ENCODE results near the gene PHACTR3.

The PHACTR3 gene

DNA sequence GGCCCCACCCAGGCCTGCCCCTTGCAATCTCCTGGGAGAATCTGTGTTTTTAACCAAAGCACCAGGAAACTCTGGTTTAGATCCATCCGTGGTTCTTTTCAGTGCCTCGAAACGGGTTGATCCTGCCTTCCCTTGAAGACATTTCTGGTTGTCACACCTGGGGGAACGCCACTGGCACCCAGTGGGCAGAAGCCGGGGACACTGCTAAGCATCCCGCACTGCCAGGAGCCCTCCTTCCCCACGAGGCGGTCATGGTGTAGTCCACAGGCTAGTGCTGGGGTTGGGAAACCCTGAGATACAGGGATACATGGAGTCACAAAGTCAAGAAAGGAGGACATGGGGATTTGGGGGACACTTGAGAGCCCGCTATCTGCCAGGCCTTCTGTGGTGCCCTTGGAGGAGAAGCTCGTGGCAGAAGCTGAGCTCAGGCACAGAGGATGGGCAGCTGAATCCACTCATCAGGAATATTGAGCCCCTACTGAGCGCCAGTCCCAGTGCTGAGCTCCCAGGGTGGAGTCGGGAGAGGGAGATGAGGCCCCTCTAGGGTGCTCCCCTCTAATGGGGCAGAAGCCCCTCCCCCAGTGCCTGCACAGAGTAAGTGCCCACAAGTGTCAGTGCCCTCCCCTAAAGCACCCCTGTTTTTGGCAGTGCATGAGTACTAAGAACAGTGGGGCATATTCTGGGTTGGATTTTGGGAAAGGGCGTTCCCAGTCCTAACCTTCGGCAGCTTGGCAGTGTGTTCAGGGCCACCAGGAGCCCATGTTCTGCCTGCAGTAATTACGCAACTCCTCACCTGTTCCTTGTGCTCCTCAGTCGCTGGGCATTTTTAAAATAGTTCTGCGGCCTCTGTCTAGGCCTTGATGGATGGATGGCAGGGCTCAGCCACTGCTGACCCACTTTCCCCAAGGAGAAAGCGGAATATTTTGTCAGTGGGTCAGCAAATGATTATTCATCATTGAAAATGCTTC is 25.6 kb upstream of the PHACTR3 start:
- Mint-ChIP-seq H3K27ac (no peak overlapping the region), H3K4me3 (no peak overlapping the region), H3K9me3 (no peaks in the 10 kb centered on the region), H3K27me3 (peaks cover 26% of the 10 kb centered on the region), H3K36me3 (no peaks in the 10 kb centered on the region), H3K4me1 (no peaks in the 10 kb centered on the region)
- ATAC-seq (ENCODE audit: low read depth) (no peak), DNase-seq (ENCODE audit: low spot score in 2 of 2) (no peak)

DNA sequence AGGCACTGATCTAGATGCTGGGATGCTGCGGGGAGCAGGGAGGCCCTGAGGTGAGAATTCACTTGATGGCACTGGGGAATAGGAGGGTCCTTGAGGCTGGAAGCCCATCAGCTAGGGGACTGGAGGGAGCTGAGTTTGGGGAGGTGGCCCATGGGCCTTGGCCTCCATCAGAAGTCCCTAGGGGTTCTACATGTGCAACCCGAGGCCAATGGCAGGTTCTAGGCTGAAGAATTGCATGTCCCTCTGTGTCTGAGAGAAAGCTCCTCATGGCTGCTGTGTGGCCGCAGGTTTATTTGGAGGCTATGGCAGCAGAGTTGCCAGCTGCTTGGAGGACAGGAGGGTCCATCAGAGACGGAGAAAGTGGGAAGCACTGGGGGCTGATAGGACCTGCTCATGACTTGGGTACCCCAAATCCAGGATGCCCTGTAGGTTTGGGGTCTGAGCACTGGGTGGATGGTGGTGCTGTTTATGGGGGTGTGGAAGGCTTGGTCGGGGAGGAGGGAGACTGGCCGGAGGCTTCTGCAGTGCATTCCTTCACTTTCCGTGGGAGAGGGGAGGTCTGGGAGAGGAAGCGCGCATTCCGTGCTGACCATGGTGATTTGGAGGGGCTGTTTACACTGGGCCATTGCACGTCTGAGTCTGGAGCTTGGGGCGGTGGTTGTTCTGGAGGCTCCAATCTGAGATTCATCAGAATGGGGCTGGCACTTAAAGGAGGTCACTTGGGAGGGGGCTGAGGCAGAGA is 24.8 kb upstream of the PHACTR3 start:
- ATAC-seq (ENCODE audit: low read depth) (no peak), DNase-seq (ENCODE audit: low spot score in 2 of 2) (no peak)
- no peaks in the 10 kb centered on the region for H3K4me1 Mint-ChIP-seq
- no peaks in the 10 kb centered on the region for H3K36me3 Mint-ChIP-seq
- no peak overlapping the region for H3K27ac Mint-ChIP-seq
- no peak overlapping the region for H3K4me3 Mint-ChIP-seq
- H3K9me3 Mint-ChIP-seq, result no peaks in the 10 kb centered on the region
- H3K27me3 Mint-ChIP-seq, result peaks cover 26% of the 10 kb centered on the region

DNA sequence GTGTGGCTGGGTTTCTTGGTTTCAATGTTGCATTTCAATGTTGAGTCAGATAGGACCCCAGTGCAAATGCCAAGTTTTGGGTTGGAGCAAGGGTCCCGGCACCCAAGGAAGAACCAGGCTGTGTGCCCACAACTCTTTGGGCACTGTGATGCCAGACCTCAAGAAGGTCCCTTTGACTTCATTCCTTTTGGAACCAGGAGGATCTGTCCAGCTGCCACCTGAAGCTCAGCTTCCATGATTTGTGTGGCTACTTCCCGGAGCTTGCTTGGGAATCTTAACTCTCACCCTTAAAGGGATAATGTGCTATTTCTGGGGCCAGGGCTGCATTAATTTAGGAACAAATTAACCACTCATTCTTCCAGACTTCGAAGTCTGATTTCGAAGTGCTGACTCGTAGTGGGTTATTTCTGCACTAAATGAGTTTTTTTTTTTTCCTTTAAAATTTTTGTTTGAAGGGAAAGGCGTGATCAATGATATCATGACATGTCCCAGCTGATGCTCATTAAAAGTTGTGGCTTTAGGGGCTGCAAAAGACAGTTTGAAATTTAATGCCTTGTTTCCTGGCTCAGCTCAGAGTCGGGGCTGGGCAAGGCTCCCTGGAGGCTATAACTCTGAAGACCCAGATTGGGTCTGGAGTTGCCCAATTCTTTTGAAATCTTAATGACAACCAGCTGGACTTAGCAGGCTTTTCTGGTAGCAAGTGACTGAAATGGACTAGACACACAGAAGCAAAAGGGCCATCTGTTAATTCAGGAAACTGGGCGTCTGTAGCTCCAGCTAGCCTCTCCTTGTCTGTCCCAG is 24.0 kb upstream of the PHACTR3 start:
- ATAC-seq (ENCODE audit: low read depth) (no peak), DNase-seq (ENCODE audit: low spot score in 2 of 2) (no peak)
- Mint-ChIP-seq H3K9me3 (no peaks in the 10 kb centered on the region), H3K36me3 (no peaks in the 10 kb centered on the region), H3K4me1 (no peaks in the 10 kb centered on the region), H3K4me3 (no peak overlapping the region), H3K27me3 (peaks cover 26% of the 10 kb centered on the region), H3K27ac (no peak overlapping the region)

DNA sequence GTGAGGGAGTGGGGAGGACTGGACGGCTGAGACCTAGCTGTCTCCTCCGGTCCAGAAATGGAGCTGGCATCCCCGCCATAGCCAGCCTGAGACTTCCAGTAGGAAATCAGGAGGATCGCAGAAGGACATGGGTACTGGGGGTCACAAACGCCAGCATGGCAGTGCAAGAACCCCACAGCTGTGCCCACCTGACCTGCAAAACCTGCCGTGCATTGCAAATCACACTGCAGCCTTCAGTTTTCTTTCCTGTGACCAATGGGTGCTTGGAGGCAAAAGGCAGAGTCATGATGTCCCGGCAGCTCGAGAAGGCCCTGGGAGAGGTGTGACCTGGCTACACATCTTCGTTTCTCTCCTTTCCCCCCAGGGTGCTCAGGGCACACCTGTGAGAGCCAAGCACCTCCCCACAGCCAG is 23.3 kb upstream of the PHACTR3 start:
- ATAC-seq (ENCODE audit: low read depth), result no peak
- no peak for DNase-seq (ENCODE audit: low spot score in 2 of 2)
- no peaks in the 10 kb centered on the region for H3K9me3 Mint-ChIP-seq
- H3K4me3 Mint-ChIP-seq, result no peak overlapping the region
- H3K4me1 Mint-ChIP-seq, result no peaks in the 10 kb centered on the region
- H3K27me3 Mint-ChIP-seq, result peaks cover 22% of the 10 kb centered on the region
- H3K27ac Mint-ChIP-seq, result no peak overlapping the region
- H3K36me3 Mint-ChIP-seq, result no peaks in the 10 kb centered on the region

DNA sequence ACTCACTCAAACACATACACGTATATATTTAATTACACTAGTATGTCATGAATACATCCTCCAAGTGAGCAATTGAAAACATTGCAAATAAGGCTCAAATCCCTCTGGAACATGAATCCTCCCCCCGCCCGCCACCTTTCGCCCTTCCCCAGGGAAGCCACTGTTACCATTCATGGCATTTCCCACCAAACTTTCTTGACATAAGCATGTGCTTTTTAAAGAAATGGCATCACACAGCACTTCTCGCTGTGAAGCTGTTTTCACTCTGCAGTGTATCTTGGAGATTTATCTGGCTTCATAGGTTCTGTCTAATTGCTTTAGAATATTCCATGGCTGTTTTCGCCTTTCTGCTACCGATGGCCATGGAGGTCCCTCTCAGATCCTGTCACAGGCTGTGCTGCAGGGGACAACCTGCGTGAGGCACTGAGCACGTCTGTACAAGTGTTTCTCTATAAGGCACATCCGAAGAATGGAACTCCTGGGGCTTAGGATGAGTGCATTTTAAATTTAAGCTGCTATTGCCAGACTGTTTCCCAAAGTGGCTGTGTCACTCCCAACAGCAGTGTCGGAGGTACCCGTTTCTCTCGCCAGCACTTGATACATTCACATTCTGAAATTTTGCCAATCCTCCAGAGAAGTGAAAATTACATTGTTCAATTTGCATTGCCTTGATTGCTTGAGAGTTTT is 22.2 kb upstream of the PHACTR3 start:
- ATAC-seq (ENCODE audit: low read depth), result no peak
- peaks cover 18% of the 10 kb centered on the region for H3K27me3 Mint-ChIP-seq
- H3K27ac Mint-ChIP-seq, result no peak overlapping the region
- no peaks in the 10 kb centered on the region for H3K4me1 Mint-ChIP-seq
- DNase-seq (ENCODE audit: low spot score in 2 of 2), result no peak
- H3K4me3 Mint-ChIP-seq, result no peak overlapping the region
- H3K9me3 Mint-ChIP-seq, result no peaks in the 10 kb centered on the region
- no peaks in the 10 kb centered on the region for H3K36me3 Mint-ChIP-seq

DNA sequence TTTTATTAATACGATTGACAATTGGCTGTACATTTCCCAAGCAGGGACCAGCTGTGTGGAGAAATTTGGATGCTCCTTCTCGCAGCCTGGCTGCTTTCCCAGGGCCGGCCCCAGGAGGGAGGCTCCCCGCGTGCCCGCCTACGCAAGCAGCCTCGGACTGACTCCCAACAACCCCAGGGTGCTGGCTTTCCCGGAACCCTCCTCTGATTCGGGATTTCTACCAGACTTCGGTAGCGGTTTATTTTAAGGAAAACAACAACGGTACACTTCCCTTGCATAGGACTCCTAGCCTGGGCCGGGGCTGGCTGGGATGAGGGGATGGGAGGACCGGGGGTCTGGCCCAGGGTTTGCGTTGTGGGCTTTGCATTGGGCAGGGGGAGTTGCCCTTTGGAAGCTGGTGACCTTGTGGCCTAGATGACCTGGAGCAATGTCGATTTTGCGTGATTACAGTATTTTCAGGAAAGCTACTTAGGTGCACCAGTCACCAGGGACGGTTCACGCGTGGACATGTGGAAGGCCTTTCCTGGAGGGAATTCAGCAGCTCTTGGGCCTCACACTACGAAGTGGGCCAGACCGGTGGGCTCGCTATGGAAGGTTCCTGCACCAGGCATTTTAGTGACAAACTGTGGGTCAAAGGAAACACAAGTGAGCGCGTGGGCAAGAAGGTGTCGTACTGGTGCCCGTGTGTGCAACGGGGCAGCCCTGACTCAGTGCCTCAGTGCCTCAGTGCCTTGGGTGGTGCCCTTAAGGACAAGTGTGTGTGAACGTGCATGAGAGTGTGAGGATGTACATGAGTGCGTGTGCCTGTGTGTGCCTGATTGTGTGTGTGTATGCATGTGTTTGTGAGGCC is 20.7 kb upstream of the PHACTR3 start:
- DNase-seq (ENCODE audit: low spot score in 2 of 2), result no peak
- H3K27ac Mint-ChIP-seq, result no peak overlapping the region
- no peaks in the 10 kb centered on the region for H3K36me3 Mint-ChIP-seq
- ATAC-seq (ENCODE audit: low read depth), result no peak
- peaks cover 14% of the 10 kb centered on the region for H3K27me3 Mint-ChIP-seq
- no peaks in the 10 kb centered on the region for H3K9me3 Mint-ChIP-seq
- no peak overlapping the region for H3K4me3 Mint-ChIP-seq
- H3K4me1 Mint-ChIP-seq, result no peaks in the 10 kb centered on the region

DNA sequence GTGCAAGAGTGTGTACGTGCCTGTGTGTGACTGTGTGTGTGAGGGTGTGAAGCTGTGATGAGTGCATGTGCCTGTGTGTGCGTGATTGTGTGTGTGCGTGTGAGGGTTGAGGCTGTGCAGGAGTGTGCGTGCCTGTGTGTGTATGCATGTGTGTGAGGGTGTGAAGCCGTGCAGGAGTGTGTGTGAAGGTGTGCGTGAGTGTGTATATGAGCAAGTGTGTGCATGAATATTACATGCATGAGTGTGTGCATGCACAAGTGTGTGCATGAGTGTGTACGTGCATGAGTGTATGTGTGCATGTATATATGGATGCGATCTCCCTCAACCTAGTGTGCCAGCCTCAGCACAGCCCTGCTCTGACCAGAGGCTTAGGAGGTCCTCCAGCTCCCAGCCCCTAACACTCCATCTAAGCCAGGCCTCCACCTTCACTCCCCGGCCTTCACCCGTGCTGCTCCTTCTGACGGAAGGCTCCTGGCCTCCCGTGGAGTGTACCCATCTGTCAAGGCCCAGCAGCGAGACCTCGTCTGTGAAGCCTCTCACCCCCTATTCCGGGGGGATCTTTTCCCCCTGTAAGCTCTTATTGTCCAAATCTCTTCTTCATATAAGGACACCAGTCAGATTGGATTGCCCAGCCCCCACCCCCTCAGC is 19.9 kb upstream of the PHACTR3 start:
- H3K4me1 Mint-ChIP-seq, result no peaks in the 10 kb centered on the region
- no peaks in the 10 kb centered on the region for H3K9me3 Mint-ChIP-seq
- no peaks in the 10 kb centered on the region for H3K36me3 Mint-ChIP-seq
- no peak overlapping the region for H3K4me3 Mint-ChIP-seq
- H3K27me3 Mint-ChIP-seq, result peaks cover 10% of the 10 kb centered on the region
- ATAC-seq (ENCODE audit: low read depth), result no peak
- H3K27ac Mint-ChIP-seq, result no peak overlapping the region
- DNase-seq (ENCODE audit: low spot score in 2 of 2), result no peak

DNA sequence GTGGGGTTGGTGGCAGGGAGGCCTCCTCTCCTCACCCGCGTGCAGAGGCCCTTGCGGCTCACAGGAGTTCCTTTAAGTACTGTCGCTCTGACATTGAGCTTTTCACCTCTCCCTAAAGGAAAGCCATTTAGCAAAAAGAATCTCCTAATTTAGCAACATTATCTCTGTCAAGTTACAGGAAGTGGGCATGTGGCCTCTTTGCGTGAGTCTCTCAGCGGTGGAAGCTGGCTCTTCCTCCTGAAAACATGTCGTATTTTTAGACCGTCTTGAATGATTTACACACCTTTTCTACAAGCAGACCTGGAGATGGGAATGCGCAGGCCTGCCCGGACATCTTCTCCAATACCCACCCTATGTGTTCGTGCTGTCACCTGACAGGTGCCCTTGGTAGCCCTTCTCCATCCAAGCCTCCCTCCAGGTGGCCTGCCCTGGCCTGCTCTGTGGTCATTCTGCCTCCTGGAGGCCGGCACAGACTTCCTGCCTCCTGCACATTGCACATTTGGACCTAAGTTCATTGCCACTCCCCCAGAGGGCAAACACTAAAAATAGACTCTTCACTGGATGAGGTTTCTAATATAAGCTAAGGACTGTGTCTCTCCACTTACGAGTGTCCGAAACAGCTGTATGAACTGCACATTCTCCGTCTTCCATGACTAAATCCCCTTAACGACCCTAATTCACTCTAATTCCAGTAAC is 18.5 kb upstream of the PHACTR3 start:
- Mint-ChIP-seq H3K27ac (no peak overlapping the region), H3K9me3 (no peaks in the 10 kb centered on the region), H3K36me3 (no peaks in the 10 kb centered on the region), H3K4me1 (no peaks in the 10 kb centered on the region), H3K27me3 (peaks cover 4% of the 10 kb centered on the region), H3K4me3 (no peak overlapping the region)
- DNase-seq (ENCODE audit: low spot score in 2 of 2) (no peak), ATAC-seq (ENCODE audit: low read depth) (no peak)

DNA sequence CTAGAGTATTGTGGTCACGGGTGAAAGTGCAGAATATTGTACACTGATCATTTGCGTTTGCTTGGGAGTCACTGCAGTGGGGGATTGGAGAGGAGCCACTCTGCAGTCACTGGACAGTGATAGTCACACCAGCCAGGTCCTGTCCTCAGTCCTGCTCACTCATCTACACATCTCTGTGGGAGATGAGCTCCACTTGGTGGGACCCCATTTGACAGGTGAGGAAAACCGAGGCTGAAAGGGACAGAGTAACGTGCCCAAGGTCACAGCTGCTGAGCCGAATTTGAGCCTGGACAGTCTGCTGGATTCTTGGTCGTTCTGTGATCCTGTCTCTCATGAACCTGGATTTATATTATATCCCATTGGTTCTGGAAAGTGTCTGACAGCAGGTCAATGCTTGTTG is 17.7 kb upstream of the PHACTR3 start:
- Mint-ChIP-seq H3K27me3 (peaks cover 2% of the 10 kb centered on the region), H3K27ac (no peak overlapping the region), H3K9me3 (no peaks in the 10 kb centered on the region), H3K36me3 (no peaks in the 10 kb centered on the region), H3K4me1 (no peaks in the 10 kb centered on the region), H3K4me3 (no peak overlapping the region)
- ATAC-seq (ENCODE audit: low read depth) (no peak), DNase-seq (ENCODE audit: low spot score in 2 of 2) (no peak)

DNA sequence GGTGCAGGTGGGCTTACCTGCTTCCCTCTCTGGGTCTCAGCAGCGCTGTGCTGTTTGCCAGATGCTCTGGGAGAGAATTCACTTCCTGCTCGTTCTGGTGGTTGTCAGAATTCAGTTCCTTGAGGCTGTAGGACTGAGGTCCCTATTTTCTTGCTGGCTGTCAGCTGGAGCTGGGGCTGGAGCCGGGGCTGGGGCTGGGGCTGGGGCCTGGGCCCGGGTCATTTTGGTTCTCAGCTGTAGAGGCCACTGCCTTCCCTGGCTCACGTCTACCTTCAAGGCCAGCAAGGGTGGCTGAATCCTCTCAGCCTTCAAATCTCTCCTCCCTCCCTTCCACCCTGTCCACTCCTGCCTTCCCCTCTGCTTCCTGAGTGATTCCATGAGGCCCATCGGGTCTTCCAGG is 16.8 kb upstream of the PHACTR3 start:
- H3K9me3 Mint-ChIP-seq, result no peaks in the 10 kb centered on the region
- DNase-seq (ENCODE audit: low spot score in 2 of 2), result no peak
- no peaks in the 10 kb centered on the region for H3K4me1 Mint-ChIP-seq
- no peak overlapping the region for H3K27ac Mint-ChIP-seq
- no peak for ATAC-seq (ENCODE audit: low read depth)
- H3K36me3 Mint-ChIP-seq, result no peaks in the 10 kb centered on the region
- peaks cover 4% of the 10 kb centered on the region for H3K27me3 Mint-ChIP-seq
- no peak overlapping the region for H3K4me3 Mint-ChIP-seq

DNA sequence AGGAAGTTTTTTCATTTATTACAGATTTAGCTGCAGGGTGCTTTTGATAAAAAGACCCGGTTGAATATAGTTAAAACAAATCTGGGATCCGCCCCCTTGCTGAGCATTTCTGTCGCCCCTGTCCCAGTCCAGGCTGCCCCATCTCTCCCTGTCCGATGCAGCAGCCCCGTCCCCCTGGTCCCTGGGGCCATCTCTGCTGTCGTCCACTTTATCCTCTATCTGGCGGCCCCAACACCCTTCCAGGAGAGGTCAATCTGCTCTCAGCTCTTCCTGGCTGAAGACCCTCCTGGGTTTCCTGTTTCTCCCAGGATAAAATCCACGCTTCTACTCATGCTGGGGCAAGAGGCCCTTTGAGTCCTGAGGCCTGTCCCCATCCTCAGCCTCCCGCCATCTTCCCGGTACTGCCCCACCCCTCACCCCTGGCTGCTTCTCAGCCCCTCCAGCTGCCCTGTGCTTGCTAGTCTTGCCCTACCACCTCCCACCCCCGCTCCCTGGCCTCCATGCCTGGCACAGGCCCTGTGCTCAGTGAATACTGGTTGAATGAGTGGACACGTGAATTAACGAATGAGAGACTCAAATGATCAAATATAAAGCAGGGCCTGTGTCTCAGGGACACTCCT is 16.0 kb upstream of the PHACTR3 start:
- H3K27me3 Mint-ChIP-seq, result peaks cover 4% of the 10 kb centered on the region
- no peak for ATAC-seq (ENCODE audit: low read depth)

More for the DNA sequence above, 16.0 kb upstream of the PHACTR3 start:
- no peaks in the 10 kb centered on the region for H3K9me3 Mint-ChIP-seq
- H3K36me3 Mint-ChIP-seq, result no peaks in the 10 kb centered on the region
- H3K27ac Mint-ChIP-seq, result no peak overlapping the region
- no peak overlapping the region for H3K4me3 Mint-ChIP-seq
- DNase-seq (ENCODE audit: low spot score in 2 of 2), result no peak
- no peaks in the 10 kb centered on the region for H3K4me1 Mint-ChIP-seq

Data from memory B cell (primary cell).